Measurements from ENCODE around the gene RHOV.

Gene RHOV, protein sequence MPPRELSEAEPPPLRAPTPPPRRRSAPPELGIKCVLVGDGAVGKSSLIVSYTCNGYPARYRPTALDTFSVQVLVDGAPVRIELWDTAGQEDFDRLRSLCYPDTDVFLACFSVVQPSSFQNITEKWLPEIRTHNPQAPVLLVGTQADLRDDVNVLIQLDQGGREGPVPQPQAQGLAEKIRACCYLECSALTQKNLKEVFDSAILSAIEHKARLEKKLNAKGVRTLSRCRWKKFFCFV

DNA sequence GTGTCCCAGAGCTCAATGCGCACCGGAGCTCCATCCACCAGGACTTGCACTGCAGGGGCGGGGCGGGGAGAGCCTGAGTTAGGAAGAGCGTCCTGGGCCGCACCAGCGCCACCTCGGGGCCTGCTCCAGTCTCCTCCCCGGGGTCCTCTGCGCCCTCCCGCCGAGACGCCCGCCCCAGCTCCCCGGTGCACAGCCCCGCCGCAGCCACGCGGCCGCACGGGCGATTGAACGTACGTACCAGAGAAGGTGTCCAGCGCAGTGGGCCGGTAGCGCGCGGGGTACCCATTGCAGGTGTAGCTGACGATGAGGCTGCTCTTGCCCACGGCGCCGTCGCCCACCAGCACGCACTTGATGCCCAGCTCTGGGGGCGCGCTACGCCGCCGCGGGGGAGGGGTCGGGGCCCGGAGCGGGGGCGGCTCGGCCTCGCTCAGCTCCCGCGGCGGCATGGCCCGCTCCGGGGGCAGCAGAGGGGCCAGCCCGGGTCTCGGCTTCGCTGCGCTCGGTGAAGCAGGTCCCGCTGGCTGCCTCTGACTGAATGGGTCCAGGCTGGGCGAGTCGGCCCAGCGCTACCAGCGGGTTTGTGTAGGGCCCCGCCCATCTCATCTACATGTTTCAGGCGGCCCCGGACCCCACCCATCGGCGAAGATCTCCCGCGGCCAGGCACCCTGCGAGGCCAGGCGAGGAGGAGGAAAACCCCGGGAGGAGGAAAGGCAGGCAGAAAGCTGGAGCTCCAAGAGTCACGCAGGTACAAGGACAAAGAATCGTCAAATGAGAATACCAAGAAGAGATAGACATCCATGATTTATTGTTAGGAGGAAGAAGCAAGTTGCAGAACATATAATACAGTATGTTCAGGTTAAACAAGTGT is at the start of gene RHOV:
RHOV (minus strand) TSS at position 541 of the 868 bp plus-strand sequence; CDS start at position 446, 95 bp downstream.
- H4K20me1 ChIP-seq (ENCODE audit: control insufficient read depth, insufficient read depth, low read depth, low read length) = no peaks in the 10 kb centered on the region
- no peaks in the 10 kb centered on the region for H3K27me3 ChIP-seq (ENCODE audit: control insufficient read depth, low read length)
- H3F3A ChIP-seq (ENCODE audit: control insufficient read depth, insufficient read depth) = no peaks in the 10 kb centered on the region
- peak within 1 kb of the TSS; percentile 90 for H3K4me3 ChIP-seq (ENCODE audit: low read length)
- H3K9me3 ChIP-seq (ENCODE audit: control insufficient read depth, insufficient read depth, low read length) = no peaks in the 10 kb centered on the region
- TF ChIP-seq, protein P1, sequence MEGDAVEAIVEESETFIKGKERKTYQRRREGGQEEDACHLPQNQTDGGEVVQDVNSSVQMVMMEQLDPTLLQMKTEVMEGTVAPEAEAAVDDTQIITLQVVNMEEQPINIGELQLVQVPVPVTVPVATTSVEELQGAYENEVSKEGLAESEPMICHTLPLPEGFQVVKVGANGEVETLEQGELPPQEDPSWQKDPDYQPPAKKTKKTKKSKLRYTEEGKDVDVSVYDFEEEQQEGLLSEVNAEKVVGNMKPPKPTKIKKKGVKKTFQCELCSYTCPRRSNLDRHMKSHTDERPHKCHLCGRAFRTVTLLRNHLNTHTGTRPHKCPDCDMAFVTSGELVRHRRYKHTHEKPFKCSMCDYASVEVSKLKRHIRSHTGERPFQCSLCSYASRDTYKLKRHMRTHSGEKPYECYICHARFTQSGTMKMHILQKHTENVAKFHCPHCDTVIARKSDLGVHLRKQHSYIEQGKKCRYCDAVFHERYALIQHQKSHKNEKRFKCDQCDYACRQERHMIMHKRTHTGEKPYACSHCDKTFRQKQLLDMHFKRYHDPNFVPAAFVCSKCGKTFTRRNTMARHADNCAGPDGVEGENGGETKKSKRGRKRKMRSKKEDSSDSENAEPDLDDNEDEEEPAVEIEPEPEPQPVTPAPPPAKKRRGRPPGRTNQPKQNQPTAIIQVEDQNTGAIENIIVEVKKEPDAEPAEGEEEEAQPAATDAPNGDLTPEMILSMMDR (IDR thresholded peaks at IDR 0.05; ENCODE audit: low read depth, low read length, poor library complexity, severe bottlenecking) = peak; percentile 57
- TF ChIP-seq EZH2phosphoT487 (IDR thresholded peaks at IDR 0.05; ENCODE audit: borderline replicate concordance, low read length) = no peak
- no peaks in the 10 kb centered on the region for H3K36me3 ChIP-seq (ENCODE audit: control insufficient read depth, low read length)
- no peak within 1 kb of the TSS for H3K27ac ChIP-seq (ENCODE audit: low read depth, low read length)
- no peaks in the 10 kb centered on the region for H3K9me2 ChIP-seq (replicated peaks; ENCODE audit: control insufficient read depth, low read length)
- peak within 1 kb of the TSS; percentile 100 for H3K4me2 ChIP-seq (ENCODE audit: low read length)
- H3K4me1 ChIP-seq (ENCODE audit: control insufficient read depth, low read length) = peaks cover 22% of the 10 kb centered on the region
- no peaks in the 10 kb centered on the region for H3K79me2 ChIP-seq (ENCODE audit: control insufficient read depth, low read length)

DNA sequence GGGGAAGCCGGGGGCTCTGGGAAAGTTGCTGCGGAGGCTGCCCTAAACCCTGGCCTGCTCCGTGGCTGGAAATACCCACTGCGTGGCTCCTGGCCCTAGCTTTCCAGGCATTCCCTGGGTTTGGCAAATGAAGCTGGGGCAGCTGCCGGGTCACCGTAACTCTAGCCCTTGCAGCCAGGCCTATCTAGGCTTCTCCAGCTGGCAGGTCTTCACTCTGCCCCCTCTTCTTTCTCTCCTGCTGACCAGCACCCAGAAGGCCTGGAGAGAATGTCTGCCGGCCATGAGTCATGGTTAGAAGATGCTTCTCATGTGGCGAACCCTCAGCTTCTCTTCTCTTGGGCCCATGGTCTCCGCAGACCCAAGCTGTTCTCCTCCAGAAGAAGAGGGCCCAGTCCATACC is 49.5 kb upstream of the RHOV start:
- Histone ChIP-seq H3K4me3 (ENCODE audit: low read length) (no peak overlapping the region), H3K36me3 (ENCODE audit: control insufficient read depth, low read length) (no peaks in the 10 kb centered on the region), H3F3A (ENCODE audit: control insufficient read depth, insufficient read depth) (no peaks in the 10 kb centered on the region), H3K9me3 (ENCODE audit: control insufficient read depth, insufficient read depth, low read length) (no peaks in the 10 kb centered on the region), H3K27me3 (ENCODE audit: control insufficient read depth, low read length) (peaks cover 57% of the 10 kb centered on the region), H3K4me2 (ENCODE audit: low read length) (no peak overlapping the region), H4K20me1 (ENCODE audit: control insufficient read depth, insufficient read depth, low read depth, low read length) (no peaks in the 10 kb centered on the region; the same call in 1 of the 2 replicates), H3K4me1 (ENCODE audit: control insufficient read depth, low read length) (peaks cover 25% of the 10 kb centered on the region), H3K79me2 (ENCODE audit: control insufficient read depth, low read length) (no peaks in the 10 kb centered on the region), H3K9me2 (replicated peaks; ENCODE audit: control insufficient read depth, low read length) (no peaks in the 10 kb centered on the region), H3K27ac (ENCODE audit: low read depth, low read length) (no peak overlapping the region)
- no peak for TF ChIP-seq EZH2phosphoT487 (IDR thresholded peaks at IDR 0.05; ENCODE audit: borderline replicate concordance, low read length)
- TF ChIP-seq, protein P1 (IDR thresholded peaks at IDR 0.05; ENCODE audit: low read depth, low read length, poor library complexity, severe bottlenecking) = no peak

DNA sequence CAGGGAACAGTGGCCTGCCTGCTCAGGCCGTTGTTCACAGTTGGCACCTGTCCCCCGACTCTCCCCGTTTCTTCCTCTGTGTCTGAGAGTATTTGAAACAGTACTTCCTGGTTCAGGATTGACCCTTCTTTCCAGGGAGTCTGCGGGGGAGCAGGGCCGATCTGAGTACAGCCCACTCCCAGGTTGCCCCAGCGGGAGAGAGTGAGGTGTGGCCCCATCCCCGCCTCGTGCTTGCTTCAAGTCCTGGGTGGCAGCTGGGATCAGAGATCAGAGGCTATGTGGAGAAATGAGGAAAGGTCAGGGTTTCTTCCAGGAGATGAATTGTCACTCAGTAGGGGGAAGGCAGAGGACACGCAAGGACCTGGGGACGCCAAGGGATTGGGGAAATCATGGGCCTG is 48.6 kb upstream of the RHOV start:
- TF ChIP-seq EZH2phosphoT487 (IDR thresholded peaks at IDR 0.05; ENCODE audit: borderline replicate concordance, low read length) = no peak
- TF ChIP-seq, protein P1 (IDR thresholded peaks at IDR 0.05; ENCODE audit: low read depth, low read length, poor library complexity, severe bottlenecking) = no peak
- no peaks in the 10 kb centered on the region; the same call in 1 of the 2 replicates for H4K20me1 ChIP-seq (ENCODE audit: control insufficient read depth, insufficient read depth, low read depth, low read length)
- no peaks in the 10 kb centered on the region for H3K36me3 ChIP-seq (ENCODE audit: control insufficient read depth, low read length)
- no peak overlapping the region for H3K4me3 ChIP-seq (ENCODE audit: low read length)
- H3F3A ChIP-seq (ENCODE audit: control insufficient read depth, insufficient read depth) = no peaks in the 10 kb centered on the region
- no peaks in the 10 kb centered on the region for H3K79me2 ChIP-seq (ENCODE audit: control insufficient read depth, low read length)
- H3K27ac ChIP-seq (ENCODE audit: low read depth, low read length) = no peak overlapping the region
- peaks cover 48% of the 10 kb centered on the region for H3K27me3 ChIP-seq (ENCODE audit: control insufficient read depth, low read length)
- no peak overlapping the region for H3K4me2 ChIP-seq (ENCODE audit: low read length)
- no peaks in the 10 kb centered on the region for H3K9me2 ChIP-seq (replicated peaks; ENCODE audit: control insufficient read depth, low read length)
- no peaks in the 10 kb centered on the region for H3K9me3 ChIP-seq (ENCODE audit: control insufficient read depth, insufficient read depth, low read length)
- H3K4me1 ChIP-seq (ENCODE audit: control insufficient read depth, low read length) = peaks cover 16% of the 10 kb centered on the region
